GM19397 (cell line): ENCODE measurements around the gene ZNFX1.
"Not testable (repeated sequence)": the region's sequence is repeated elsewhere in the genome, so short reads cannot be mapped to it uniquely, and the experiment has no call there.

ENCODE experiments used
- ATAC-seq: cut with Tn5 transposase; IDR thresholded peaks from one replicate; pipeline ENCODE4 v1.9.1; 2021; ENCODE audit warnings: mild to moderate bottlenecking, moderate library complexity; ENCODE audit not compliant: unreplicated experiment

Gene ZNFX1

GRCh38 chr20:49252556-49253350, 25.1 kb downstream of the ZNFX1 start:
- ATAC-seq, result no peak

GRCh38 chr20:49248879-49249665, 28.8 kb downstream of the ZNFX1 start:
- no peak for ATAC-seq

- ATAC-seq, result no peak
Measured at GRCh38 chr20:49248301-49248700, 29.6 kb downstream of the ZNFX1 start.

GRCh38 chr20:49247792-49248191, 30.1 kb downstream of the ZNFX1 start:
- no peak for ATAC-seq

- ATAC-seq, result no peak
Measured at GRCh38 chr20:49247169-49247723, 30.6 kb downstream of the ZNFX1 start.

- no peak for ATAC-seq
Measured at GRCh38 chr20:49245921-49246740, 31.7 kb downstream of the ZNFX1 start.

GRCh38 chr20:49237531-49237930, 40.3 kb downstream of the ZNFX1 start:
- ATAC-seq, result no peak

- no peak for ATAC-seq
Measured at GRCh38 chr20:49236301-49236700, 41.6 kb downstream of the ZNFX1 start.

GRCh38 chr20:49234831-49235230, 43.0 kb downstream of the ZNFX1 start:
- ATAC-seq, result no peak

- ATAC-seq, result no peak
Measured at GRCh38 chr20:49233226-49233625, 44.6 kb downstream of the ZNFX1 start.

- no peak for ATAC-seq
Measured at GRCh38 chr20:49231471-49231870, 46.4 kb downstream of the ZNFX1 start.

GRCh38 chr20:49230561-49231133, 47.2 kb downstream of the ZNFX1 start:
- ATAC-seq, result no peak

- no peak for ATAC-seq
Measured at GRCh38 chr20:49230021-49230420, 47.8 kb downstream of the ZNFX1 start.

GRCh38 chr20:49229381-49229780, 48.5 kb downstream of the ZNFX1 start:
- ATAC-seq, result no peak

- ATAC-seq, result no peak
Measured at GRCh38 chr20:49228676-49229075, 49.2 kb downstream of the ZNFX1 start.

- ATAC-seq, result no peak
Measured at GRCh38 chr20:49225896-49226295, 52.0 kb downstream of the ZNFX1 start.

GRCh38 chr20:49219924-49220831, 57.7 kb downstream of the ZNFX1 start:
- ATAC-seq, result peak; percentile 7

GRCh38 chr20:49219091-49219923, 58.5 kb downstream of the ZNFX1 start, which contains the start of gene DDX27:
TSS of gene DDX27 (plus strand) at chr20:49219416. CDS start at chr20:49219449, 33 bp downstream.
- ATAC-seq, result peak; percentile 95

- ATAC-seq, result not testable (repeated sequence)
Measured at GRCh38 chr20:49218739-49219090, 59.1 kb downstream of the ZNFX1 start.
